Measurements from ENCODE around the gene PPME1. TPM values are rescaled to one million over a fixed set of nuclear protein-coding genes. Genes with fewer than 3 reads are reported as not detected.

The PPME1 gene
- total RNA-seq, 1 donor from 2014 or later = 29.7 TPM

DNA sequence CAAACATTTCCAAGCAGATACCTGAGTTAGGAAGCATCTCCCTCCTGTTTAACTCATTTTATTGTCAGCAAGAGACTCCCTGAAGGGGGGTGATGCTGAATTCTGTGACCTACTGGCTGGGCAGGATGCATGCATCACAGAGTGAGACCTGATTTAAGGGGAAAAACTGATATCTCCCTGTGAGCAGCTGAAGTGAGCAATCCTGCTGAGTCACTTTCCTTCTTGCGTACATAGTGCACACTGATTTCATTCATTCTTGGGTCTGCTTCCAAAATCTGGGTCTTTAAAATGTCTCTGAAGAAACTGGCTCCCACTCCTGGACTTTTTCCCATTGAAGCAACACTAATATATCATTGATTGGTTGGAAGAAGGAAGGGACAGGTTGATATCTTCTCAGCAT, 117.1 kb downstream of the PPME1 start:
- Histone ChIP-seq H3K27ac (no peak overlapping the region), H3K4me1 (peaks cover 0 to 9% of the 10 kb centered on the region in 2 donors), H3K27me3 (no peaks in the 10 kb centered on the region), H3K9me3 (no peaks in the 10 kb centered on the region), H3K4me3 (no peak overlapping the region), H3K36me3 (no peaks in the 10 kb centered on the region)
- intact Hi-C loops (cut with DNase I) = no loop called here
- peak in 1 of 2 donors; percentile 72 for DNase-seq (ENCODE audit: low spot score in 2 of 2)
- TF ChIP-seq, protein P1, sequence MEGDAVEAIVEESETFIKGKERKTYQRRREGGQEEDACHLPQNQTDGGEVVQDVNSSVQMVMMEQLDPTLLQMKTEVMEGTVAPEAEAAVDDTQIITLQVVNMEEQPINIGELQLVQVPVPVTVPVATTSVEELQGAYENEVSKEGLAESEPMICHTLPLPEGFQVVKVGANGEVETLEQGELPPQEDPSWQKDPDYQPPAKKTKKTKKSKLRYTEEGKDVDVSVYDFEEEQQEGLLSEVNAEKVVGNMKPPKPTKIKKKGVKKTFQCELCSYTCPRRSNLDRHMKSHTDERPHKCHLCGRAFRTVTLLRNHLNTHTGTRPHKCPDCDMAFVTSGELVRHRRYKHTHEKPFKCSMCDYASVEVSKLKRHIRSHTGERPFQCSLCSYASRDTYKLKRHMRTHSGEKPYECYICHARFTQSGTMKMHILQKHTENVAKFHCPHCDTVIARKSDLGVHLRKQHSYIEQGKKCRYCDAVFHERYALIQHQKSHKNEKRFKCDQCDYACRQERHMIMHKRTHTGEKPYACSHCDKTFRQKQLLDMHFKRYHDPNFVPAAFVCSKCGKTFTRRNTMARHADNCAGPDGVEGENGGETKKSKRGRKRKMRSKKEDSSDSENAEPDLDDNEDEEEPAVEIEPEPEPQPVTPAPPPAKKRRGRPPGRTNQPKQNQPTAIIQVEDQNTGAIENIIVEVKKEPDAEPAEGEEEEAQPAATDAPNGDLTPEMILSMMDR (IDR thresholded peaks at IDR 0.05) = no peak

DNA sequence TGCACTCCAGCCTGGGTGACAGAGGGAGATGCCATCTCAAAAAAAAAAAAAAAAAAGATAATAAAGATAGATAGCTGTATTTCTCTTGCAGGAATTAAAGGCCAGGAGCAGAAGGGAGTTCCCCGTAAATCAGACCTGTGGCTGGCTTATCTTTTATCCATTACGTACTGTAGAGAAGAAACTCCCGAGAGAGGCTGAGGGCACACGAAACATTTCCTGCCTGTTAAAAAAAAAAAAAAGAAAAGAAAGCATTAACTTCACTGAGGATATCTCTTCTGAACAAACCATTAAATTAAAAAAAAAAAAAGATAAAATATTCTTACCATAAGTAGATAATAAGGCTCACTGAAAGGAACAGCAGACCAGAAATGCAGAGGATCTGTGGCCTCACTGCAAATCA, 117.8 kb downstream of the PPME1 start:
- H3K27ac ChIP-seq = no peak overlapping the region
- no peaks in the 10 kb centered on the region for H3K36me3 ChIP-seq
- H3K9me3 ChIP-seq = no peaks in the 10 kb centered on the region
- H3K4me3 ChIP-seq = no peak overlapping the region
- no peak for DNase-seq (ENCODE audit: low spot score in 2 of 2)
- peaks cover 0 to 9% of the 10 kb centered on the region in 2 donors for H3K4me1 ChIP-seq
- TF ChIP-seq, protein P1 (IDR thresholded peaks at IDR 0.05) = no peak
- intact Hi-C loops (cut with DNase I) = no loop called here
- no peaks in the 10 kb centered on the region for H3K27me3 ChIP-seq

DNA sequence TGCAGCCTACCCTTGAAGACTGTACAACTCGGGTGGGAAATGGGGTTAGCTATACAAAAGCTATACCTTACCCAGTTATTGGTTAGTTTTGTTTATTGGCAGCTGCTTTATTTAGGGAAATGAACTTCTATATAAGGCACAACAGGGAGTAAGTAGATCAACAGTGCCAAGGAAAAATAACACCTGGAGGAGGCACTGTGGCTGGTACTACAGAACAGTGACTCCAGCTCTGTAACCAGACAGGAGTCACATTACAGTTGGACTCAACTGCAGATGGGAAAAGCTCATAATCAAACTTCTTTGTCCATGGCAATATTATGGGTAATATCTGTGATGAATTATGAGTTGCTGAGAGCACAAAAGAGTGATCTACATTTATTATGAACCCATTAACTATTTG, 126.4 kb downstream of the PPME1 start:
- Histone ChIP-seq H3K27me3 (no peaks in the 10 kb centered on the region), H3K4me1 (no peaks in the 10 kb centered on the region), H3K27ac (no peak overlapping the region), H3K36me3 (no peaks in the 10 kb centered on the region), H3K9me3 (no peaks in the 10 kb centered on the region), H3K4me3 (no peak overlapping the region)
- DNase-seq (ENCODE audit: low spot score in 2 of 2) = no peak
- TF ChIP-seq, protein P1 (IDR thresholded peaks at IDR 0.05) = no peak
- intact Hi-C loops (cut with DNase I) = no loop called here

DNA sequence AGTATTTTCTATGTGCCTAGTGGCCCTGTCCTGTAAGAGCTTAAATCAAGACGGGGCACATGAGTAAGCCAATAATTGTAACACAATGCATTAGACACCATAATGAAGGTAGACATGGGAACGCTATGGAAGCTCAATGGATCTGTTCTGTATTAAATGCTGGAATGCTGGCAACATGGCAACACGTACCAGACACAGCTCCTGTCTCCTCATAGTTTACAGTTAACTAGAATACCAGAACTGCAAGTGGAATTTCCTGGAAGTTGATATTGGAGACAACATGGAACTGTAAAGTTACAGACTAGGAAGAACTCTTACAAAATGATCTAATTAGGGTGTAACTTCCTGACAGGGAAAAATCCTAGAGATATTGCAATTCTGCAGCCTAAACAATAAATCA, 127.9 kb downstream of the PPME1 start:
- H3K27ac ChIP-seq = no peak overlapping the region
- H3K9me3 ChIP-seq = no peaks in the 10 kb centered on the region
- no peaks in the 10 kb centered on the region for H3K27me3 ChIP-seq
- DNase-seq (ENCODE audit: low spot score in 2 of 2) = no peak
- TF ChIP-seq, protein P1 (IDR thresholded peaks at IDR 0.05) = no peak
- H3K4me3 ChIP-seq = no peak overlapping the region
- no peaks in the 10 kb centered on the region for H3K36me3 ChIP-seq
- intact Hi-C loops (cut with DNase I) = no loop called here
- no peaks in the 10 kb centered on the region for H3K4me1 ChIP-seq

Other genes starting within 250 kb of the PPME1 start
- not detected for gene DNAJB13, start 220.3 kb upstream of the PPME1 start, total RNA-seq
- 2.7 TPM for gene UCP2, start 188.4 kb upstream of the PPME1 start, total RNA-seq
- not detected for gene UCP3, start 162.2 kb upstream of the PPME1 start, total RNA-seq
- 11.4 TPM for gene C2CD3, start 287 bp upstream of the PPME1 start, total RNA-seq
- gene P4HA3, start 140.4 kb downstream of the PPME1 start, total RNA-seq = 2.1 TPM
- gene PGM2L1, start 227.1 kb downstream of the PPME1 start, total RNA-seq = 8.4 TPM